Left kidney (tissue), 8 donors: Measurements from ENCODE around the gene THPO. TPM values are rescaled to one million over a fixed set of nuclear protein-coding genes. Genes with fewer than 3 reads are reported as not detected.

ENCODE experiments used
- DNase-seq: peaks from one replicate; pipeline ENCODE4 v3.0.0-alpha.2; 2013
- long read RNA-seq, 8 donors: transcript quantifications; one replicate each; lab custom pipeline, GENCODE V29; 2026
- polyA plus RNA-seq: library from polyadenylated mRNA; unstranded; fragments of 120-200 nt; gene quantifications from one replicate; pipeline ENCODE4 v1.2.1, GENCODE V29; 2013; ENCODE audit not compliant: insufficient read length

Gene THPO
- polyA plus RNA-seq, result 3.3 TPM
- long read RNA-seq, donor 1, partial matches to known transcripts, result 0 of 2 reads
- long read RNA-seq, donor 1, other reads (novel, unspliced or antisense), result 0 of 2 reads
- long read RNA-seq, donor 2, partial matches to known transcripts, result 22 of 22 reads
- long read RNA-seq, donor 2, other reads (novel, unspliced or antisense), result 0 of 22 reads
- long read RNA-seq, donor 3, result 0 reads
- long read RNA-seq, donor 4, result 0 reads
- long read RNA-seq, donor 5, partial matches to known transcripts, result 8 of 8 reads
- long read RNA-seq, donor 5, other reads (novel, unspliced or antisense), result 0 of 8 reads
- long read RNA-seq, donor 6, result 0 reads
- long read RNA-seq, donor 7, partial matches to known transcripts, result 17 of 17 reads
- long read RNA-seq, donor 7, other reads (novel, unspliced or antisense), result 0 of 17 reads
- long read RNA-seq, donor 8, result 0 reads

- no peak for DNase-seq
Measured at GRCh38 chr3:184377882-184378445, at the start of gene THPO. THPO (minus strand) TSS chr3:184378207; CDS start chr3:184376259, 1,948 bp downstream.

GRCh38 chr3:184426691-184427141, 48.7 kb upstream of the THPO start:
- no peak for DNase-seq

GRCh38 chr3:184423561-184423960, 45.6 kb upstream of the THPO start:
- DNase-seq, result no peak

- DNase-seq, result no peak
Measured at GRCh38 chr3:184419171-184419570, 41.2 kb upstream of the THPO start.

- peak; percentile 29 for DNase-seq
Measured at GRCh38 chr3:184417619-184418327, 39.8 kb upstream of the THPO start.

- no peak for DNase-seq
Measured at GRCh38 chr3:184415203-184415490, 37.1 kb upstream of the THPO start.

GRCh38 chr3:184414418-184415202, 36.6 kb upstream of the THPO start:
- DNase-seq, result no peak

- DNase-seq, result no peak
Measured at GRCh38 chr3:184409946-184410500, 32.0 kb upstream of the THPO start.

- DNase-seq, result no peak
Measured at GRCh38 chr3:184409331-184409926, 31.4 kb upstream of the THPO start.

GRCh38 chr3:184405075-184406030, 27.3 kb upstream of the THPO start:
- no peak for DNase-seq

- peak; percentile 32 for DNase-seq
Measured at GRCh38 chr3:184399410-184399809, 21.4 kb upstream of the THPO start.

GRCh38 chr3:184395320-184395660, 17.3 kb upstream of the THPO start:
- DNase-seq, result no peak

- DNase-seq, result no peak
Measured at GRCh38 chr3:184391266-184391665, 13.3 kb upstream of the THPO start.

GRCh38 chr3:184389935-184390528, 12.0 kb upstream of the THPO start:
- no peak for DNase-seq

- no peak for DNase-seq
Measured at GRCh38 chr3:184389384-184389783, 11.4 kb upstream of the THPO start.

- no peak for DNase-seq
Measured at GRCh38 chr3:184388936-184389230, 10.9 kb upstream of the THPO start.

GRCh38 chr3:184388164-184388935, 10.3 kb upstream of the THPO start:
- no peak for DNase-seq

GRCh38 chr3:184387174-184387714, 9.2 kb upstream of the THPO start:
- DNase-seq, result no peak
